GM12878 (cell line): ENCODE results near the gene KIRREL3. TPM values are rescaled to one million over a fixed set of nuclear protein-coding genes. Genes with fewer than 3 reads are reported as not detected.

ENCODE experiments used
- ATAC-seq: fragments of 200-7000 bp; cut with Tn5 transposase; 3 replicates; pipeline ENCODE4 v1.9.1; 2020; ENCODE audit warnings: mild to moderate bottlenecking, moderate library complexity
- BruUV-seq: library from RNA; stranded (reverse); fragments of 400-500 nt; replicated peaks from 2 replicates; lab custom pipeline; 2021; lab: Mats Ljungman, UMichigan
- CTCF ChIA-PET: fragments of 300-600 bp; sonication (Branson Sonifier 250); formaldehyde crosslinking; extraction: SDS; loops from one replicate; lab custom pipeline; 2021; ENCODE audit warnings: inconsistent platforms; lab: Yijun Ruan, JAX
- POLR2A ChIA-PET: fragments of 350-600 bp; formaldehyde crosslinking; extraction: SDS; loops from one replicate; lab custom pipeline; 2021; ENCODE audit warnings: inconsistent platforms; lab: Charles Lee
- RAD21 ChIA-PET: fragments of 300-600 bp; sonication (Branson Sonifier 250); formaldehyde crosslinking; loops from one replicate; lab custom pipeline; 2023; ENCODE audit warnings: antibody characterized with exemption; ENCODE audit not compliant: unreplicated experiment; lab: Charles Lee
- SMC1A ChIA-PET: fragments of 300-600 bp; sonication (Branson Sonifier 250); formaldehyde crosslinking; loops from one replicate; lab custom pipeline; 2023; ENCODE audit not compliant: unreplicated experiment, uncharacterized antibody; lab: Charles Lee
- DNase-seq: peaks from one replicate; pipeline ENCODE4 v3.0.0-alpha.2; 2011; ENCODE audit warnings: low read depth, low spot score
- FAIRE-seq: peaks from 3 replicates; lab custom pipeline; 2011; peaks lifted over from hg19 to GRCh38; lab: Jason Lieb, UNC
- H2AFZ ChIP-seq: 2 replicates; pipeline ENCODE4 v1.6.0; 2011; ENCODE audit warnings: low read depth, low read length, control low read depth; ENCODE audit not compliant: control insufficient read depth
- H3K27ac ChIP-seq: 2 replicates; pipeline ENCODE4 v1.5.1; 2011; ENCODE audit warnings: control low read depth; ENCODE audit not compliant: control insufficient read depth, insufficient read depth
- H3K27me3 ChIP-seq, 2 experiments: replicated peaks in 1 of 2; 2 replicates each; pipeline versions ENCODE4 v1.6.0 to v1.6.1; 2011; ENCODE audit warnings: low read length in 1 of 2; ENCODE audit not compliant: control insufficient read depth in 2 of 2, insufficient read depth in 2 of 2
- H3K36me3 ChIP-seq, 2 experiments: 2 replicates each; pipeline ENCODE4 v1.5.1; 2011; ENCODE audit warnings: low read length in 1 of 2; ENCODE audit not compliant: control insufficient read depth in 2 of 2, insufficient read depth in 2 of 2
- H3K4me1 ChIP-seq: 2 replicates; pipeline ENCODE4 v1.6.1; 2011; ENCODE audit warnings: mild to moderate bottlenecking, low read length, moderate library complexity, mixed read lengths; ENCODE audit not compliant: control insufficient read depth, insufficient read depth
- H3K4me2 ChIP-seq: 2 replicates; pipeline ENCODE4 v1.6.0; 2011; ENCODE audit warnings: control low read depth; ENCODE audit not compliant: control insufficient read depth, insufficient read depth
- H3K4me3 ChIP-seq: fragments of 200-600 bp; sonication (generic); 2 replicates; pipeline ENCODE4 v1.5.1; 2016
- H3K79me2 ChIP-seq: 2 replicates; pipeline ENCODE4 v1.6.0; 2011; ENCODE audit warnings: low read length; ENCODE audit not compliant: control insufficient read depth, insufficient read depth
- H3K9ac ChIP-seq: 2 replicates; pipeline ENCODE4 v1.8.0; 2011; ENCODE audit warnings: low read length, control low read depth, mixed read lengths; ENCODE audit not compliant: control insufficient read depth, insufficient read depth
- H3K9me3 ChIP-seq: replicated peaks from 3 replicates; pipeline ENCODE4 v1.5.1; 2011; ENCODE audit warnings: mild to moderate bottlenecking, low read length; ENCODE audit not compliant: control insufficient read depth, insufficient read depth
- H4K20me1 ChIP-seq: 2 replicates; pipeline ENCODE4 v1.6.0; 2011; ENCODE audit not compliant: control insufficient read depth, insufficient read depth
- BCLAF1 ChIP-seq: fragments of 450-650 bp; IDR thresholded peaks from 2 replicates; pipeline ENCODE4 v1.6.1; 2017; ENCODE audit warnings: antibody characterized with exemption, mild to moderate bottlenecking, moderate library complexity
- CEBPB ChIP-seq, 2 experiments: fragments of 150-350 bp in 1 of 2; IDR thresholded peaks; 2 replicates each; pipeline ENCODE4 v1.6.1; 2012 to 2014; ENCODE audit warnings: low read depth in 2 of 2, low read length in 2 of 2, borderline replicate concordance in 1 of 2, inconsistent platforms in 1 of 2
- CHD4 ChIP-seq: fragments of 200-600 bp; sonication (generic); IDR thresholded peaks from 2 replicates; pipeline ENCODE4 v1.6.1; 2016; ENCODE audit warnings: mild to moderate bottlenecking
- GATAD2B ChIP-seq: fragments of 450-650 bp; conservative IDR thresholded peaks from 2 replicates; pipeline ENCODE4 v1.6.1; 2017; ENCODE audit warnings: low read depth, mild to moderate bottlenecking, moderate library complexity
- IKZF2 ChIP-seq, 2 experiments: fragments of 450-650 bp; IDR thresholded peaks; 2 replicates each; pipeline ENCODE4 v1.6.1; 2017; ENCODE audit warnings: mild to moderate bottlenecking in 2 of 2, moderate library complexity in 2 of 2
- MTA3 ChIP-seq: IDR thresholded peaks from 2 replicates; pipeline ENCODE4 v1.6.1; 2012; ENCODE audit warnings: low read length, inconsistent platforms, borderline replicate concordance
- NR2C2 ChIP-seq: IDR thresholded peaks from 2 replicates; pipeline ENCODE4 v1.6.1; 2011; ENCODE audit warnings: borderline replicate concordance, low read depth; ENCODE audit not compliant: control insufficient read depth, insufficient read length
- POLR2AphosphoS2 ChIP-seq: IDR thresholded peaks from 2 replicates; pipeline ENCODE4 v1.6.1; 2011; ENCODE audit warnings: low read depth, mild to moderate bottlenecking, low read length, improper control_type of control experiment, moderate library complexity
- PRDM15 ChIP-seq: fragments of 450-650 bp; formaldehyde crosslinking; IDR thresholded peaks from 2 replicates; pipeline ENCODE4 v1.4.0; 2020; ENCODE audit warnings: mild to moderate bottlenecking, moderate library complexity
- SUZ12 ChIP-seq: fragments of 200-600 bp; sonication (generic); IDR thresholded peaks from one replicate; pipeline ENCODE4 v1.6.1; 2018; ENCODE audit warnings: antibody characterized with exemption, mild to moderate bottlenecking; ENCODE audit not compliant: unreplicated experiment
- YBX1 ChIP-seq: fragments of 450-650 bp; IDR thresholded peaks from 2 replicates; pipeline ENCODE4 v1.6.1; 2016; ENCODE audit warnings: antibody characterized with exemption
- ZNF207 ChIP-seq: fragments of 450-650 bp; IDR thresholded peaks from 2 replicates; pipeline ENCODE4 v1.6.1; 2014; ENCODE audit warnings: antibody characterized with exemption, mild to moderate bottlenecking, borderline replicate concordance
- ZNF592 ChIP-seq: fragments of 450-650 bp; IDR thresholded peaks from 2 replicates; pipeline ENCODE4 v1.6.1; 2017; ENCODE audit warnings: mild to moderate bottlenecking, moderate library complexity
- WGBS: methylation state at CpG from one replicate; pipeline ENCODE4 v1.1.6; 2016; ENCODE audit warnings: low lambda C conversion rate; ENCODE audit not compliant: insufficient replicate concordance, insufficient coverage; ENCODE audit errors: missing lambda C conversion rate; 5-methylcytosine and 5-hydroxymethylcytosine counted together
- in situ Hi-C: fragments of 300-500 bp; cut with MboI; formaldehyde crosslinking; loops from 9 replicates; pipeline ENCODE4 v1.14.3; 2018; ENCODE audit warnings: mixed read lengths
- intact Hi-C: fragments of 100-400 bp; cut with micrococcal nuclease; formaldehyde crosslinking; loops from one replicate; pipeline ENCODE4 v1.14.2; 2022; ENCODE audit not compliant: unreplicated experiment
- polyA plus RNA-seq, 11 experiments: library from polyadenylated mRNA; depleted of rRNA in 4 of 11; unstranded in 6 of 11; stranded (reverse) in 5 of 11; fragments of >200 nt; fragmentation: Nextera tagmentation in 4 of 11; fragmentation: Illumina TruSeq in 1 of 11; extraction: Ambion mirVana in 4 of 11; extraction: Trizol in 1 of 11; gene quantifications; 1 replicate in 1 of 11; 2 replicates in 10 of 11; pipeline versions ENCODE4 v1.2.1 to v1.2.3, GENCODE V29; 2011 to 2016; ENCODE audit warnings: inconsistent platforms in 2 of 11, missing spikeins in 2 of 11, low read depth in 1 of 11
- total RNA-seq, 4 experiments: library from RNA; depleted of rRNA in 3 of 4; stranded (reverse); fragments of >200 nt in 3 of 4; fragmentation: Illumina TruSeq in 1 of 4; extraction: Trizol in 1 of 4; gene quantifications; 2 replicates each; pipeline versions ENCODE4 v1.2.1 to v1.2.3, GENCODE V29; 2013 to 2021

The KIRREL3 gene
- total and polyA plus RNA-seq, 10 of the 15 experiments (the other 5 are each of a cell fraction or from before 2014, with no cell fraction given), result under 0.01 TPM; not detected in 9

GRCh38 chr11:126476266-126476924, 524.2 kb downstream of the KIRREL3 start:
- CTCF ChIA-PET, result interaction anchor here (0.5 to 1.4 kb wide), 4 partner anchors 8 to 177 kb away, joined by 3 to 4 read pairs (median 3); no protein-coding TSS in a partner anchor
- H3K9me3 ChIP-seq, result no peaks in the 10 kb centered on the region
- no peaks in the 10 kb centered on the region for H3K36me3 ChIP-seq
- WGBS, result 20% methylated on average over 13 of the region's 15 CpGs
- intact Hi-C loops, result no loop called here
- in situ Hi-C loops, result no loop called here
- H3K79me2 ChIP-seq, result no peaks in the 10 kb centered on the region
- no peaks in the 10 kb centered on the region for H4K20me1 ChIP-seq
- DNase-seq, result no peak
- POLR2A ChIA-PET, result no interaction called here
- ATAC-seq, result no peak
- no peak overlapping the region for H3K4me3 ChIP-seq
- peaks cover 8% of the 10 kb centered on the region for H3K4me1 ChIP-seq
- SMC1A ChIA-PET, result interaction anchor here (1.5 kb wide), 1 partner anchor 11 kb away, joined by 3 read pairs; no protein-coding TSS in a partner anchor
- no TSS peak for BruUV-seq
- RAD21 ChIA-PET, result interaction anchor here (1.3 kb wide), 1 partner anchor 166 kb away, joined by 4 read pairs; no protein-coding TSS in a partner anchor
- no peak overlapping the region for H3K4me2 ChIP-seq
- no peak overlapping the region for H3K27ac ChIP-seq
- no peak overlapping the region for H2AFZ ChIP-seq
- H3K27me3 ChIP-seq, result no peaks in the 10 kb centered on the region; a peak in 1 of 4 replicates
- FAIRE-seq, result no peak
- H3K9ac ChIP-seq, result no peak overlapping the region
- TF ChIP-seq MTA3 (no peak), GATAD2B (no peak), CEBPB (IDR thresholded peaks at IDR 0.05; ENCODE audit: borderline replicate concordance in 1 of 2, low read depth in 2 of 2, low read length in 2 of 2) (no peak), CHD4 (no peak), BCLAF1 (no peak), POLR2AphosphoS2 (no peak), NR2C2 (no peak), SUZ12 (no peak), ZNF592 (no peak), ZNF207 (no peak), IKZF2 (IDR thresholded peaks at IDR 0.05) (no peak), PRDM15 (CRISPR knock-in tag) (no peak), YBX1 (no peak)
